GM12872 (cell line): Measurements from ENCODE around the gene ORC3.

Source experiments
- CTCF ChIP-seq: IDR thresholded peaks from 3 replicates; pipeline ENCODE4 v1.5.1; 2011; ENCODE audit warnings: low read depth, mild to moderate bottlenecking, low read length, moderate library complexity; ENCODE audit not compliant: insufficient read depth

The ORC3 gene

GRCh38 chr6:87683890-87684289, 94.0 kb downstream of the ORC3 start:
- no peak for TF ChIP-seq CTCF

GRCh38 chr6:87684895-87685654, 95.1 kb downstream of the ORC3 start:
- no peak for TF ChIP-seq CTCF

GRCh38 chr6:87687296-87687695, 97.4 kb downstream of the ORC3 start:
- TF ChIP-seq CTCF = no peak

GRCh38 chr6:87690441-87690840, 100.5 kb downstream of the ORC3 start:
- no peak for TF ChIP-seq CTCF

GRCh38 chr6:87692086-87692485, 102.2 kb downstream of the ORC3 start:
- no peak for TF ChIP-seq CTCF

GRCh38 chr6:87697581-87698546, 107.9 kb downstream of the ORC3 start:
- TF ChIP-seq CTCF = no peak

GRCh38 chr6:87698547-87699006, 108.6 kb downstream of the ORC3 start:
- TF ChIP-seq CTCF = no peak
